HG02642 (cell line): ENCODE data around the gene DNLZ.

ENCODE experiments used
- ATAC-seq: cut with Tn5 transposase; IDR thresholded peaks from one replicate; pipeline ENCODE4 v1.9.1; 2021; ENCODE audit warnings: mild to moderate bottlenecking; ENCODE audit not compliant: unreplicated experiment, poor library complexity

DNLZ gene

DNA sequence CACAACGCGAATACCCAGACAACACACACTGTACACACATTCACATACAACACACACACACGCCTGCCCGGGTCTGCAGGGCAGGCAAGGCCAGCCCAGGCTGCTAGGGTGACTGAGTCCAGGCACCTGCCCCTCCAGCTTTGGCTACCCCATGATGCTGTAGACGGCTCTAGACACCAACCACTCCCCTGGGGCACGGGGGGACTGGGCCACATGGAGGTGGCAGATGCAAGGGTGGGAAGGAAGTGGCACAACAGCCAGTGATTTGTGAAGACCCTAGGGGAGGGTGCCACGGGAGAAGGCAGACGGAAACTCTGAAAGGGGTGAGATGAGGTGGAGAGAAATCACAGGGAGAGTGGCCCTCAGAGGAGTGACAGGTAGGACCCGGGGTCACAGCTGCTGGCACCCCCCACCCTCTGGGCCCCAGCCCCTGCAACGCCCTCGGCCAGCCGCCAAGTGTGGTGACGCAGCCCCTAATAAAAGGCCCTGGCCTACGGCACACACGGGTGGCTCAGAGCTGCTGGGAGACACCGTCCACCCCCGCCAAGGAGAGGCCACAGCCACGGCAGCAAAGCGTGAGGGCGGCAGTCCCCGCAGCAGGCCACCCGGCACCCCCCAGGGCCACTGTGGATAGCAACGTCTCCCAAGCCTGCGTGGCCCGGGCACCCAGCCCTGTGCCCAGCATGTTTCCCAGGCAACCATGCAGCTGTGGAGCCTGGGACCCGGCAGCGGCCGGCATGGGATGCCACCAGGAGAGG is 53.1 kb downstream of the DNLZ start:
- ATAC-seq = no peak

DNA sequence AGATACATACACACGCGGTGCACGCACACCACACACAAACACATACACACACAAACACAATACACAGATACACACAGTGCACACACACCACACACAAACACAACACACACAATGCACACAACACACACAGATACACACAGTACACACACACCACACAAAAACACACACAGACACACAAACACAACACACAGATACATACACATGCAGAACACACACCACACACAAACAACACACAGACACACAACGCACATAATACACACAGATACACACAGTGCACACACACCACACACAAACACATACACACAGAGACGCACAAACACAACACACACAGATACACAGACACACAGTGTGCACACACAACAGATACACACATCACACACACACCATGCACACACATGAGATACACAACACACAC is 53.7 kb downstream of the DNLZ start:
- no peak for ATAC-seq
